HK-2 (cell line): ENCODE results near the gene GH1.

ENCODE experiments used
- DNase-seq: peaks from one replicate; pipeline ENCODE4 v3.0.0-alpha.2; 2018; ENCODE audit not compliant: unreplicated experiment

Gene GH1

DNA sequence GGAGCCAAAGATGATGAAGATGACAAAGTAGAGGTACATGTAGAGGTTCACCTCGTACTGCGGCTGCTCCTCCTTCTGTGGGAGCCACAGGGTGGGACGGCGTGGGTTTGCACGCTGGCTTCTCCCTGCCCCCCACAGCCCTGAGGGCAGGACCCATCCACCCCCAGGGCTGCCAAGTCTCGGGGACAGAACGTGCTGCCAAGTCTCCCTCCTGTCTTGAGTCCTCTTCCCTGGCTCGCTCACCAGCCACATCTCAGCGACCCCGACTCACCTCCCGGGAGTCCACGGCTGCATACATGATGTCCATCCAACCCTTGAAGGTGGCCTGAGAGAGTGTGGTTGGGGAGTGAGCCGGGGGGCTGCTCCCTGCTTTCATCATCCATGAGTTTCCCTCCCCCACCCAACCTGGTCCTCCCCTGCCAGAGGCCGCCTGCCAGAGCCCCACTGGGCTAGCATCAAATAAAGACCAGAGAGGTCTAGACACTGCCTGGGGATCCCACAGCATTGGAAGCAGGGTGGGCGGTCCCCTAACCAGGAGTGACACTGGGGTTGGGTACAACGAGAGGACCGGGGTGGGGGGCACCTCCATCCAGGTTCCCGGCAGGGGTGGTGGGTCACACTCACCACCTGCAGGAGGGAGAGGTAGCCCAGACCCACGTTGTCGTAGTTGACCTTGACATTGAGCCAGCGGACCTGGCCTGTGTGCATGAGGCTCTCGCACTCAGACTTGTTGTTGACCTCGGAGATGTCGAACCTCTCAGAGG, 26.3 kb upstream of the GH1 start:
- DNase-seq: no peak

DNA sequence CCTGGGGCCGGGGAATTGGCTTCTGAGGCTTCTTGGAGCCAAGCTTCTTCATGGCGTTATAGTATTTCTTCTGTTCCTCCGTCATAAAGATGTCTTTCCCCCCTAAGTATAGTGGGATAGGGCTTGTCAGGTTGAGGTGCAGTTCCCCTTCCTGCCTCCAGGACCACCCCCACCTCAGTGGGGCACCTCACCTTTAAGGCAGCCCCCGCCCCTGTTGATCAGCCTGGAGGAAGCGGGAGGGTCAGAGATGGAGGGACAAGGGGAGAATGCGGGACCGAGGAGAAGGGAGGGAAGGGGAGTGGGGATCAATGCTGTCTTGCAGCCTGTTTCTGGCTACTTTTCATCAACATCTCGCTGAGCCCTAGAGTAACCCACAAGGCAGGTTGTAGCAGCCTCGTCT, 25.1 kb upstream of the GH1 start:
- DNase-seq: no peak

GRCh38 chr17:63942309-63942985, 23.8 kb upstream of the GH1 start:
- no peak for DNase-seq

GRCh38 chr17:63941751-63942150, 23.1 kb upstream of the GH1 start:
- DNase-seq: no peak

- DNase-seq: no peak
These were observed 22.5 kb upstream of the GH1 start for GRCh38 chr17:63941162-63941561.

DNA sequence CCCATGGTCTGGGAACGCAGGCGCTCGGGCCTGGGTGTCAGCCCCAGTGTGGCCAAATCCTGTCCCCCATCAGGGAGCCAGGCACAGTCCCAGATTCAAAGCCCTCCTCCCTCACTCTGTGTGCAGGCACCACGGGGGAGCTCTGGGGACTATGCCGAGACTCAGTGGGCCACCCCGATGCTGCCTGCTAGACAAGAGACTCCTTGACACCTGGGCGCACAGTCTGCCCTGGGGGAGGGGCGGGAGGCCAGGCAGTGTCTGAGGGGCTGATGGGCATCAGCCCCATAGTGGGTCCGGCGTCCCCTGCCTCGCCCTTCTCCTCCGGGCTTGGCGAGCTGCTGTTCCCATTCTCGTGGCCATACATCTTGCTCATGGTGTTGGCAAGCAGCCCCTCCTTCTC, 21.9 kb upstream of the GH1 start:
- DNase-seq: no peak

- no peak for DNase-seq
These were observed 21.2 kb upstream of the GH1 start for GRCh38 chr17:63939884-63940283.

- DNase-seq: no peak
These were observed 20.8 kb upstream of the GH1 start for GRCh38 chr17:63939401-63939800.

DNA sequence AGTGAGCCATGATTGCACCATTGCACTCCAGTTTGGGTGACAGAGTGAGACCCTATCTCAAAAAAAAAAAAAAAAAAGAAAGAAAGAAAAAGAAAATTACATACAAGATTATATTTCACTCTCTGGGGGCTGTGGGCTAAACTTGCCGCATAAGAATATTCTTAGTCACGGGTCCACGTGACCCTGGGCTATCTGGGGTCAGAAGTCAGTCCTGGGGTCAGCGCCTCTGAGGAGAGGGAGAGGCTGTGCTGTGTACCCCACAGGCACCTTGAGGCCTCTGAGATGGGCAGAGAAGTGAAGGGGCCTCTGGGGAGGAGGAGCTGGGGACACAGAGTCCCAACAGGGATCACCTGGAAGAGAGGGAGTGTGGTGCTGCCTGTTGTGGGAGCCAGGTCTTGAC, 19.3 kb upstream of the GH1 start:
- DNase-seq: no peak

DNA sequence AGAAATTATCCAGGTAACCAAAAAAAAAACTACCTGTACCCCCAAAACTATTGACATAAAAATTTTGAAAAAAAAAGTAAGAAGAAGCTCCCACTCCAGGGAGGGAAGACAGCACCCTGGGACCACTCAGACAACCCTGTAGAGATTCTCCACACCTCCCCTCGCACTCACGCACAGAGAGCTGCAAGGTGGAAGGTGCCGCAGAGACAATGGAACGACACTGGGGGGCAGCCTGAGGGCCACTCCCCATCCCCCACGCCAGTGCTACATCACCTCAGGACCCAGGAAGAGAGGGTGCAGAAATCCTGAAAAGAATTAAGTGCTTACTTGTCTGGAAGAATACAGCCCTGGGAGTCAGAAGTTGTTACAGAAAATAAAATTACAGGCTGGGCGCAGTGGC, 18.7 kb upstream of the GH1 start:
- DNase-seq: no peak

GRCh38 chr17:63934183-63935112, 15.8 kb upstream of the GH1 start:
- DNase-seq: no peak

- no peak for DNase-seq
These were observed 15.0 kb upstream of the GH1 start for GRCh38 chr17:63933598-63933997.

GRCh38 chr17:63932721-63933120, 14.1 kb upstream of the GH1 start:
- no peak for DNase-seq

- no peak for DNase-seq
These were observed 13.4 kb upstream of the GH1 start, which contains the start of gene CD79B for GRCh38 chr17:63931981-63932561. TSS of gene CD79B (minus strand) at chr17:63932331. CDS start at chr17:63932261, 70 bp downstream.

GRCh38 chr17:63930951-63931575, 12.4 kb upstream of the GH1 start:
- DNase-seq: no peak

DNA sequence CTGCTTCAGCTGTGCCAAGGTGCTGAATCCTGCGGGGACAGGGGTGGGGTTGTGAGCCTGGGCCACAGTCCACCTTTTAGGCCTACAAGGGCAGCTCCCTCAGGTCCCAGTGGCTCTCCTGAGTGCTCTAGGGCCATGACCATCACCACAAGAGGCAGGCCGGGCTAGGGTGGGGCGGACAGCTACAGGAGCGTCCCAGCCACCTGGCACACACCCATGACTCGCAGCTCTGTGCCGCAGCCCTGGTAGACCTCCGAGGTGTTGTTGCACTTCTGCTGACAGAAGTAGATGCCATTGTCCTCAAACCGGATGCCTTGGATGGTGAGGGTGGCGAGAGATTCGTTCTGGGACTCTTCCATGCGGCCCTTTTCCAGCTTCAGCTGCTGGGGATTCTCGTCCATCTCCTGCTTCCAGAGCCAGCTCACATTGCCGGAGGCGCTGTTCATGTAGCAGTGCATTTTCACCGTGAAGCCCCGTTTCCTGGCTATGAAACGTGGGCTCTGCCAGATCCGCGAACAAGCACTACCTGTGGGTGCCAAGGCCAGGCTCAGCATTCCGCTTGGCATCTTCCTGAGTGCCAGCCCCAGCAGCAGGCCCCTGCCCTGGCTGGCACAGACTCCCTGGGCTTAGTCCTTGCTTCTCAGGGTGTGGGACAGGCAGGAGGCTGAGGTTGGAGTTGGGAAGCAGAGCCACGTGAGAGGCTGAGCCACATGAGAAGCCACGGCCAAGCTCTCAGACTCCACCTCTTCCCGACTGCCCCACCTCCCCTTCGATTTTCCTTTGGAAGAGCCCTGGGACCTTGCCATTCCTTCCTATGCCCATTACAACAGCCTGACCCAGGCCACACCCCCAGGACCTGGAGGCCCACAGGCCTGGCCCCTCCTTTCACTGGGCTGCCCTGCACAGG, 11.5 kb upstream of the GH1 start:
- no peak for DNase-seq

GRCh38 chr17:63928966-63929695, 10.5 kb upstream of the GH1 start:
- DNase-seq: no peak

- DNase-seq: no peak
These were observed 9.6 kb upstream of the GH1 start for GRCh38 chr17:63928172-63928666.

- DNase-seq: no peak
These were observed 9.0 kb upstream of the GH1 start for GRCh38 chr17:63927464-63928171.
